Tibial artery (tissue), 4 donors: ENCODE results near the gene MUC20.
A peak's percentile ranks its signal among the peaks of the same experiment; 100 is the strongest.

Experiments used
- DNase-seq, 2 donors: peaks; one replicate each; pipeline ENCODE4 v3.0.0-alpha.2; 2019
- H3K27ac ChIP-seq, 2 donors: fragments of 200-600 bp; sonication (generic) in 1 of 2; 1 replicate in 1 of 2; 2 replicates in 1 of 2; pipeline ENCODE4 v1.5.1; 2018 to 2019; ENCODE audit warnings: mild to moderate bottlenecking in 1 of 2
- H3K27me3 ChIP-seq, 2 donors: fragments of 200-600 bp; sonication (generic) in 1 of 2; one replicate each; pipeline versions ENCODE4 v1.5.1 to v1.6.0; 2016 to 2019
- H3K36me3 ChIP-seq, 3 donors: fragments of 200-600 bp; sonication (generic) in 2 of 3; one replicate each; pipeline ENCODE4 v1.5.1; 2016 to 2019; ENCODE audit warnings: mild to moderate bottlenecking in 2 of 3
- H3K4me1 ChIP-seq, 4 donors: fragments of 200-600 bp; sonication (generic) in 2 of 4; 1 replicate in 3 of 4; 2 replicates in 1 of 4; pipeline ENCODE4 v1.5.1; 2016 to 2019
- H3K4me3 ChIP-seq, 2 donors: fragments of 200-600 bp; sonication (generic) in 1 of 2; 1 replicate in 1 of 2; 2 replicates in 1 of 2; pipeline ENCODE4 v1.5.1; 2018 to 2019; ENCODE audit warnings: mild to moderate bottlenecking in 2 of 2
- H3K9me3 ChIP-seq, 3 donors: fragments of 200-600 bp; sonication (generic) in 1 of 3; one replicate each; pipeline ENCODE4 v1.5.1; 2016 to 2019
- CTCF ChIP-seq, 2 experiments: fragments of 200-600 bp in 1 of 2; fragments of 450-650 bp in 1 of 2; IDR thresholded peaks; one replicate each; pipeline ENCODE4 v1.5.1; 2017 to 2019; ENCODE audit warnings: antibody characterized with exemption in 2 of 2, mild to moderate bottlenecking in 1 of 2, moderate library complexity in 1 of 2
- intact Hi-C: fragments of 100-400 bp; cut with DNase I; formaldehyde crosslinking; loops from one replicate; pipeline ENCODE4 v1.15.0; 2023; ENCODE audit warnings: low total_unique reads

The MUC20 gene

GRCh38 chr3:195757827-195758226, 37.0 kb downstream of the MUC20 start:
- Histone ChIP-seq H3K36me3 (no peaks in the 10 kb centered on the region), H3K4me3 (no peak overlapping the region), H3K4me1 (peaks cover 0 to 17% (median 0%) of the 10 kb centered on the region in 4 donors), H3K9me3 (no peaks in the 10 kb centered on the region), H3K27me3 (peaks cover 0 to 57% of the 10 kb centered on the region in 2 donors), H3K27ac (no peak overlapping the region)
- intact Hi-C loops: no loop called here
- no peak for TF ChIP-seq CTCF (IDR thresholded peaks at IDR 0.05)
- DNase-seq: peak in 1 of 2 donors; percentile 5

- peak in 1 of 2 donors; percentile 51 for DNase-seq
- no peaks in the 10 kb centered on the region for H3K9me3 ChIP-seq
- intact Hi-C loops: no loop called here
Measured at GRCh38 chr3:195758721-195759353, 38.1 kb downstream of the MUC20 start.

GRCh38 chr3:195760345-195761122, 39.8 kb downstream of the MUC20 start:
- Histone ChIP-seq H3K4me3 (no peak overlapping the region), H3K27ac (no peak overlapping the region), H3K27me3 (peaks cover 0 to 72% of the 10 kb centered on the region in 2 donors), H3K36me3 (no peaks in the 10 kb centered on the region), H3K9me3 (no peaks in the 10 kb centered on the region), H3K4me1 (peaks cover 0 to 17% (median 0%) of the 10 kb centered on the region in 4 donors)
- peak in 1 of 2 donors; percentile 57 for DNase-seq
- intact Hi-C loops: no loop called here
- no peak for TF ChIP-seq CTCF (IDR thresholded peaks at IDR 0.05)

More at GRCh38 chr3:195758721-195759353, 38.1 kb downstream of the MUC20 start:
- Histone ChIP-seq H3K4me3 (no peak overlapping the region), H3K27me3 (peaks cover 0 to 63% of the 10 kb centered on the region in 2 donors), H3K27ac (no peak overlapping the region), H3K4me1 (peaks cover 0 to 17% (median 0%) of the 10 kb centered on the region in 4 donors), H3K36me3 (no peaks in the 10 kb centered on the region)
- TF ChIP-seq CTCF (IDR thresholded peaks at IDR 0.05): no peak

- no peak overlapping the region for H3K4me3 ChIP-seq
- no peak overlapping the region for H3K27ac ChIP-seq
- peaks cover 0 to 69% of the 10 kb centered on the region in 2 donors for H3K27me3 ChIP-seq
- intact Hi-C loops: no loop called here
- no peak for TF ChIP-seq CTCF (IDR thresholded peaks at IDR 0.05)
- DNase-seq: peak in 1 of 2 donors; percentile 62
- no peaks in the 10 kb centered on the region for H3K9me3 ChIP-seq
- H3K4me1 ChIP-seq: peaks cover 0 to 17% (median 0%) of the 10 kb centered on the region in 4 donors
- no peaks in the 10 kb centered on the region for H3K36me3 ChIP-seq
Measured at GRCh38 chr3:195761123-195761566, 40.4 kb downstream of the MUC20 start.

GRCh38 chr3:195761567-195762248, 40.9 kb downstream of the MUC20 start:
- TF ChIP-seq CTCF (IDR thresholded peaks at IDR 0.05): no peak
- no peak overlapping the region for H3K27ac ChIP-seq
- no peaks in the 10 kb centered on the region for H3K9me3 ChIP-seq
- intact Hi-C loops: no loop called here
- H3K27me3 ChIP-seq: peaks cover 0 to 66% of the 10 kb centered on the region in 2 donors
- peaks cover 0 to 17% (median 0%) of the 10 kb centered on the region in 4 donors for H3K4me1 ChIP-seq
- DNase-seq: peak in 1 of 2 donors; percentile 55
- no peak overlapping the region for H3K4me3 ChIP-seq
- H3K36me3 ChIP-seq: no peaks in the 10 kb centered on the region
